Adrenal gland (tissue), 5 donors: ENCODE results near the gene TPST1.

Source experiments
- POLR2A ChIP-seq, 2 donors: fragments of 450-650 bp; IDR thresholded peaks; one replicate each; pipeline ENCODE4 v1.6.1; 2017; ENCODE audit warnings: antibody characterized with exemption in 2 of 2, mild to moderate bottlenecking in 2 of 2, moderate library complexity in 1 of 2
- TF ChIP-seq, protein P1 (sequence below), 6 experiments: fragments of 450-650 bp in 4 of 6; fragments of 200-600 bp in 2 of 6; sonication (generic) in 1 of 6; IDR thresholded peaks; 1 replicate in 5 of 6; 2 replicates in 1 of 6; pipeline versions ENCODE4 v1.5.1 to v1.8.0; 2016 to 2021; ENCODE audit warnings: antibody characterized with exemption in 6 of 6, mild to moderate bottlenecking in 2 of 6, moderate library complexity in 1 of 6
- donor health status: DM: no; HTN: no; CAD: no.

DNA sequence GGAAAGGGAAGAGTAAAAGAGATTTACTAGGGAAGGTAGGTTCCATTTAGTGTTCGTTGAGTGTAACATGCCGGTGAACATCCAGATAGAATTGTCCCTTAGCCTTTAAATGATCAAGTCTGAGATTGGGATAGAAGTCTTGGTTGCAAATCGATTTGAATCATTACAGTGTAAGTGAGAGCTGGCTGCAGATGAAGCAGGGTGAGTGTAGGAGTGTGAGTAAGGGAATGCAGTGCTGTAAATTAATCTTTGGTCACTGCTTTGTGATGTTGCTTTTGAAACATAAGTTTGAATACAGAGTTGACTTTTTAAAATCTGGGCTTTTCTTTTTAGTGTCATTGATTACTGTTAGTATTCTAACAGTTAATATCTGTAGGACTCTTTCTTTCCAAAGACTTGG, 16.3 kb downstream of the TPST1 start:
- TF ChIP-seq, protein P1, sequence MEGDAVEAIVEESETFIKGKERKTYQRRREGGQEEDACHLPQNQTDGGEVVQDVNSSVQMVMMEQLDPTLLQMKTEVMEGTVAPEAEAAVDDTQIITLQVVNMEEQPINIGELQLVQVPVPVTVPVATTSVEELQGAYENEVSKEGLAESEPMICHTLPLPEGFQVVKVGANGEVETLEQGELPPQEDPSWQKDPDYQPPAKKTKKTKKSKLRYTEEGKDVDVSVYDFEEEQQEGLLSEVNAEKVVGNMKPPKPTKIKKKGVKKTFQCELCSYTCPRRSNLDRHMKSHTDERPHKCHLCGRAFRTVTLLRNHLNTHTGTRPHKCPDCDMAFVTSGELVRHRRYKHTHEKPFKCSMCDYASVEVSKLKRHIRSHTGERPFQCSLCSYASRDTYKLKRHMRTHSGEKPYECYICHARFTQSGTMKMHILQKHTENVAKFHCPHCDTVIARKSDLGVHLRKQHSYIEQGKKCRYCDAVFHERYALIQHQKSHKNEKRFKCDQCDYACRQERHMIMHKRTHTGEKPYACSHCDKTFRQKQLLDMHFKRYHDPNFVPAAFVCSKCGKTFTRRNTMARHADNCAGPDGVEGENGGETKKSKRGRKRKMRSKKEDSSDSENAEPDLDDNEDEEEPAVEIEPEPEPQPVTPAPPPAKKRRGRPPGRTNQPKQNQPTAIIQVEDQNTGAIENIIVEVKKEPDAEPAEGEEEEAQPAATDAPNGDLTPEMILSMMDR (IDR thresholded peaks at IDR 0.05) = no peak
- no peak for TF ChIP-seq POLR2A (IDR thresholded peaks at IDR 0.05)
